ENCODE data around the gene CDKAL1.

Gene CDKAL1

GRCh38 chr6:21128601-21129000, 594.3 kb downstream of the CDKAL1 start:
- no peak for DNase-seq

GRCh38 chr6:21131406-21131805, 597.1 kb downstream of the CDKAL1 start:
- no peak for DNase-seq

- DNase-seq, result no peak
Observed at GRCh38 chr6:21132446-21132845, 598.2 kb downstream of the CDKAL1 start.

- DNase-seq, result no peak
Observed at GRCh38 chr6:21132856-21133838, 598.9 kb downstream of the CDKAL1 start.

- no peak for DNase-seq
Observed at GRCh38 chr6:21133901-21134300, 599.6 kb downstream of the CDKAL1 start.

GRCh38 chr6:21134356-21134755, 600.1 kb downstream of the CDKAL1 start:
- no peak for DNase-seq

GRCh38 chr6:21135484-21136013, 601.3 kb downstream of the CDKAL1 start:
- no peak for DNase-seq

- no peak for DNase-seq
Observed at GRCh38 chr6:21137700-21138335, 603.6 kb downstream of the CDKAL1 start.

- DNase-seq, result no peak
Observed at GRCh38 chr6:21138336-21139069, 604.2 kb downstream of the CDKAL1 start.

- no peak for DNase-seq
Observed at GRCh38 chr6:21140966-21141365, 606.7 kb downstream of the CDKAL1 start.

- no peak for DNase-seq
Observed at GRCh38 chr6:21141616-21142303, 607.5 kb downstream of the CDKAL1 start.

- no peak for DNase-seq
Observed at GRCh38 chr6:21142741-21143140, 608.5 kb downstream of the CDKAL1 start.

- no peak for DNase-seq
Observed at GRCh38 chr6:21143645-21144044, 609.4 kb downstream of the CDKAL1 start.

- DNase-seq, result no peak
Observed at GRCh38 chr6:21144928-21145327, 610.7 kb downstream of the CDKAL1 start.

- DNase-seq, result no peak
Observed at GRCh38 chr6:21147995-21148394, 613.7 kb downstream of the CDKAL1 start.

GRCh38 chr6:21149470-21149869, 615.2 kb downstream of the CDKAL1 start:
- DNase-seq, result no peak

- no peak for DNase-seq
Observed at GRCh38 chr6:21150667-21151066, 616.4 kb downstream of the CDKAL1 start.

- no peak for DNase-seq
Observed at GRCh38 chr6:21151119-21151518, 616.9 kb downstream of the CDKAL1 start.

- DNase-seq, result no peak
Observed at GRCh38 chr6:21151530-21151929, 617.3 kb downstream of the CDKAL1 start.

GRCh38 chr6:21157186-21157929, 623.1 kb downstream of the CDKAL1 start:
- DNase-seq, result no peak

GRCh38 chr6:21158149-21158548, 623.9 kb downstream of the CDKAL1 start:
- no peak for DNase-seq

- DNase-seq, result no peak
Observed at GRCh38 chr6:21158873-21159272, 624.6 kb downstream of the CDKAL1 start.

All from activated CD4-positive, alpha-beta T cell treated with anti-CD3 and anti-CD28 coated beads for 4 hours (primary cell).